ENCODE results near the gene ASTN2.

Gene ASTN2

GRCh38 chr9:116812231-116813030 is 602.4 kb downstream of the ASTN2 start:
- H3K27ac ChIP-seq (ENCODE audit: low read length), result no peak overlapping the region
- H3K36me3 ChIP-seq (replicated peaks; ENCODE audit: insufficient read depth, low read length), result no peaks in the 10 kb centered on the region
- no peak overlapping the region for H3K9ac ChIP-seq (ENCODE audit: low read length)
- H3K4me2 ChIP-seq (ENCODE audit: low read depth, low read length), result no peak overlapping the region
- H3K9me3 ChIP-seq (replicated peaks; ENCODE audit: insufficient read depth, low read length), result no peaks in the 10 kb centered on the region
- TF ChIP-seq EZH2 (optimal IDR thresholded peaks at IDR 0.05; ENCODE audit: low read depth, low read length) (no peak), CTCF (IDR thresholded peaks at IDR 0.05; ENCODE audit: low read length) (no peak), EZH2phosphoT487 (IDR thresholded peaks at IDR 0.05; ENCODE audit: low read length) (no peak)
- no peak overlapping the region for H3K4me3 ChIP-seq (ENCODE audit: low read length)
- H2AFZ ChIP-seq (ENCODE audit: low read length), result no peak overlapping the region
- H3K79me2 ChIP-seq (ENCODE audit: low read length), result no peaks in the 10 kb centered on the region
- no peaks in the 10 kb centered on the region for H3K4me1 ChIP-seq (ENCODE audit: low read length)
- no peaks in the 10 kb centered on the region for H3K27me3 ChIP-seq (replicated peaks; ENCODE audit: insufficient read depth, low read length)
- H3F3A ChIP-seq (ENCODE audit: insufficient read depth, low read length), result no peaks in the 10 kb centered on the region
- no peaks in the 10 kb centered on the region for H3K9me2 ChIP-seq (replicated peaks; ENCODE audit: insufficient read depth, low read length)
- H4K20me1 ChIP-seq (ENCODE audit: insufficient read depth, low read length), result no peaks in the 10 kb centered on the region
- DNase-seq, result no peak

GRCh38 chr9:116809656-116810055 is 605.2 kb downstream of the ASTN2 start:
- no peaks in the 10 kb centered on the region for H3F3A ChIP-seq (ENCODE audit: insufficient read depth, low read length)
- no peak overlapping the region for H3K4me3 ChIP-seq (ENCODE audit: low read length)
- H3K36me3 ChIP-seq (replicated peaks; ENCODE audit: insufficient read depth, low read length), result no peaks in the 10 kb centered on the region
- TF ChIP-seq CTCF (IDR thresholded peaks at IDR 0.05; ENCODE audit: low read length), result no peak
- no peak for TF ChIP-seq EZH2phosphoT487 (IDR thresholded peaks at IDR 0.05; ENCODE audit: low read length)
- TF ChIP-seq EZH2 (optimal IDR thresholded peaks at IDR 0.05; ENCODE audit: low read depth, low read length), result no peak
- H3K9me3 ChIP-seq (replicated peaks; ENCODE audit: insufficient read depth, low read length), result no peaks in the 10 kb centered on the region
- H3K4me1 ChIP-seq (ENCODE audit: low read length), result no peaks in the 10 kb centered on the region
- no peaks in the 10 kb centered on the region for H4K20me1 ChIP-seq (ENCODE audit: insufficient read depth, low read length)
- H3K4me2 ChIP-seq (ENCODE audit: low read depth, low read length), result no peak overlapping the region
- no peak overlapping the region for H2AFZ ChIP-seq (ENCODE audit: low read length)
- DNase-seq, result no peak
- H3K79me2 ChIP-seq (ENCODE audit: low read length), result no peaks in the 10 kb centered on the region
- no peak overlapping the region for H3K27ac ChIP-seq (ENCODE audit: low read length)
- H3K9ac ChIP-seq (ENCODE audit: low read length), result no peak overlapping the region
- no peaks in the 10 kb centered on the region for H3K27me3 ChIP-seq (replicated peaks; ENCODE audit: insufficient read depth, low read length)
- no peaks in the 10 kb centered on the region for H3K9me2 ChIP-seq (replicated peaks; ENCODE audit: insufficient read depth, low read length)

GRCh38 chr9:116806075-116806474 is 608.8 kb downstream of the ASTN2 start:
- Histone ChIP-seq H3K27me3 (replicated peaks; ENCODE audit: insufficient read depth, low read length) (no peaks in the 10 kb centered on the region), H3K4me3 (ENCODE audit: low read length) (no peak overlapping the region), H4K20me1 (ENCODE audit: insufficient read depth, low read length) (no peaks in the 10 kb centered on the region), H3K36me3 (replicated peaks; ENCODE audit: insufficient read depth, low read length) (no peaks in the 10 kb centered on the region), H3K27ac (ENCODE audit: low read length) (no peak overlapping the region), H2AFZ (ENCODE audit: low read length) (no peak overlapping the region), H3K4me2 (ENCODE audit: low read depth, low read length) (no peak overlapping the region), H3K9me2 (replicated peaks; ENCODE audit: insufficient read depth, low read length) (no peaks in the 10 kb centered on the region), H3K4me1 (ENCODE audit: low read length) (no peaks in the 10 kb centered on the region), H3K9me3 (replicated peaks; ENCODE audit: insufficient read depth, low read length) (no peaks in the 10 kb centered on the region), H3F3A (ENCODE audit: insufficient read depth, low read length) (no peaks in the 10 kb centered on the region), H3K9ac (ENCODE audit: low read length) (no peak overlapping the region), H3K79me2 (ENCODE audit: low read length) (no peaks in the 10 kb centered on the region)
- peak; percentile 23 for DNase-seq
- TF ChIP-seq EZH2phosphoT487 (IDR thresholded peaks at IDR 0.05; ENCODE audit: low read length) (no peak), CTCF (IDR thresholded peaks at IDR 0.05; ENCODE audit: low read length) (no peak), EZH2 (optimal IDR thresholded peaks at IDR 0.05; ENCODE audit: low read depth, low read length) (no peak)

Measured in MM.1S (cell line).